ENCODE results near the gene ANKRD27. TPM values are rescaled to one million over a fixed set of nuclear protein-coding genes. Genes with fewer than 3 reads are reported as not detected.

The ANKRD27 gene
- total RNA-seq, 1 experiment from 2014 or later, result 48.1 TPM

GRCh38 chr19:32580901-32581704 is 93.9 kb downstream of the ANKRD27 start, which contains the start of gene PDCD5 (continued):
- TF ChIP-seq REST (IDR thresholded peaks at IDR 0.05; ENCODE audit: low read depth) (no peak), EZH2phosphoT487 (IDR thresholded peaks at IDR 0.05; ENCODE audit: borderline replicate concordance) (no peak), SP1 (IDR thresholded peaks at IDR 0.05; ENCODE audit: low read depth) (peak; percentile 68), CTCF (IDR thresholded peaks at IDR 0.05 in 2 of 3, conservative IDR thresholded peaks at IDR 0.05 in 1 of 3; ENCODE audit: borderline replicate concordance in 1 of 3, insufficient read depth in 1 of 3, low read depth in 2 of 3, low read length in 2 of 3) (no peak), CEBPB (IDR thresholded peaks at IDR 0.05; ENCODE audit: low read depth) (no peak), TCF7L2 (IDR thresholded peaks at IDR 0.05; ENCODE audit: borderline replicate concordance, extremely low read depth, insufficient read depth, insufficient read length) (no peak), ATF3 (IDR thresholded peaks at IDR 0.05) (no peak), ZNF274 (IDR thresholded peaks at IDR 0.05; ENCODE audit: low read depth, low read length) (no peak)
